Measurements from ENCODE around the gene SRR.
"Not testable (repeated sequence)": the region's sequence is repeated elsewhere in the genome, so short reads cannot be mapped to it uniquely, and the experiment has no call there.

SRR gene

DNA sequence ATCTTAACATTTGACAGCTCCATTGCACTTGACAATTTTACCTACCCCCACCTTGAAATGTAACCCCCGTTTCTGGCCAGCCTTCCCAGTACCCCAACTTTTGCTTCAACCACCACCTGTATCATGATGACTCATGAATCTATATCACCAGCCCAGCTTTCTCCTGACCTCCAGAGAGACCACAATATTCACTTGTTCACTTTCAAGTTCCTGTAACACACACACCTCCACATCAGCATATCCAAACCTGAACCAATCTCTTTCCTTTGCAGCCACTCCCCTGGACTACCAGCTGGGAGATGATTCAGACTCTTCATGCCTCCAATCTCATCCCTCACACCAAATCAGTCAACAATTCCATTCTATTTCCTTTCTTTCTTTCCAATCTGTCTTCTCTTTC lies 8.2 kb upstream of the SRR start:
- DNase-seq, result no peak

DNA sequence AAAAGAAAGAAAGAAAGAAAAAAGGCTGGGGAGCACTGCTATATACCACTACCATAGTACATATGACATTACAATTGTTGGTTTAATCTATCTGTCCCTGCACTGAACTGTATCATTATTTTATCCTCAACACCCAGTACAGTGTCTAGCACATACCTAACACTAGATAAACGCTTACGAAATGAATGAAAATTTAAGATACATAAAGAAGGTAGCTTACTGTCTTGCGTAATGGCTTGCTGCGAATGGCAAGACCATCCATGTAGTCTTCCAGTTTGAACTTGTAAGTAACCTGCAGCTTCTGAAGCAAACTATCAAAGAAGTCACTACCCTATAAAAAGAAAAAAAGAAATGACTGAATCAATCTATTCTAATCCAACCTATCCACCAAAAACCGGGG lies 6.7 kb upstream of the SRR start:
- DNase-seq, result no peak

DNA sequence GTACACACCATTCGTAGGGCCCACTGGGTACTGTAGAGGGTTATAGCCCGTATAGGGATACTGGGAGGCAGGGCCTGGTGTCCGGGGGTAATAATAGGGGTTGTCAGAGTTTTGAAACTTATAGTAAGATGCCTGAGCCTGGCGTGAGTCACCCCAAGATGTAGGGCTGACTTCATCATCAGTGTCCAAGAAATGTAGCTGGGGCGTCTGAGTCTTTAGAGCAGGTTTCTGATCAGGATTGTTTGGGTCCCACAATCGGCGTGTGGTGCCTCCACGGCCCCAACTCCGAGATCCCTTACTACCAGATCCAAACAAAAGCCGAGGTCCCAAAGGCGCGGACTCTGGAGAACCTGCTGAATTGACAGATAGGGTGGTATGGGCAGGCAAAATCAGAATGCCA lies 4.6 kb upstream of the SRR start:
- no peak for DNase-seq

DNA sequence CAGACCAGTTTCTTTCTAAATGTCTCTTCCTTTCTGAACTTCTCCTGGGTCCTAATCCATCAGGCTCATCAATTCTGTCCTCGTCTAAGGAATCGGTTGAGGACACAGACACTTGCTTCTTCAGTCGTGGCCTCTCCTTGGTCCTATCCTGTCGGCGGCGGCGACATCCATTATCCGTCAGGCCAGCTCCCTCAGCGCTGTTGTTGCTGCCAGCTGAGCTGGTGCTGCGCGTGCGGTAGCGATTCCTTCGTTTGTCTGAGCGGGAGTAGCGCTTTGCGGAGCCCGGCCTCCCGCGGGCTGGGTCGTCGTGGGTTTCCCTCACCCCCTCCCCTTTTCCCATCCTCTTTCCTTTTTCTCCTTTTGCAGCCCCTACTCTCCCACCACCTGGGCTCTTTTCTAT lies 4.0 kb upstream of the SRR start:
- no peak for DNase-seq

DNA sequence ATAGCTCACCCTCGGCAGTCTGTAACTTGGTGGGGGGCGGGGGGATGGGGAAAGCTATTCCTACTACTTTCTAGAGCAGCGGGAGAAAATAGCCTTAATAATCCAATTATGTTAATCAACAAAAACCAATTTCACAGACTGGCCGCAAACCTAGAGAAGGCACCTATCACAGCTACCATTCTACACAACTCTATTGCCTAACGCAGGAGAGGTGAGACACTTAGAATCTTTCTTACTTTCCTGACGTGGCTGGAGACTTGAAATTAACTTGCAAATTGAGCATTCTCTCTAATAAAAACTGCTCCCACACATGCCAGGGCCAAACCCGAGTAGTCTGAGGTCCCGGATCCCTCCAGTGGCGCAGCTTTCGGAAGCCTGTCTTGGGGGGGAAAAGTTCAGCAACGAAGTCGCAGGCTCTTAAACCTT lies 959 bp upstream of the SRR start:
- no peak for DNase-seq

DNA sequence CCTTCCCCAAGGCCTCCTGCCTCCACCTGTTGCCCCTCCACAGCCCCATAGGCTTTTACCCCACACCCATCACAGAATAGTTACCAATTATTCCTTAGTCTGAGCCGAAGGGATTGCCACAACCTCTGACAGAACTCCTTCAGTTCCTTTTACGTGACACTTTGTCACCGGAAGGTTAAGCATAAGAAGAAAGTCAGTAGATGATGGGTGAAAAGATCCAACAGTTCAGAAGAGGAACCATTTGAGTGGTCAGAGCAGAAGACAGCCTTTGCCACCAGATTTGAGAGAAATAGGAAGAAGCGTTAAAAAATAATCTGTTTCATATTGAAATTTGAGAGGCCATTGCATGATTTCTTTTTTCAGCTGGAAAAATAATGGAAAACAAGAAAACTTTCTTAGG lies 1.2 kb downstream of the SRR start:
- DNase-seq, result no peak

DNA sequence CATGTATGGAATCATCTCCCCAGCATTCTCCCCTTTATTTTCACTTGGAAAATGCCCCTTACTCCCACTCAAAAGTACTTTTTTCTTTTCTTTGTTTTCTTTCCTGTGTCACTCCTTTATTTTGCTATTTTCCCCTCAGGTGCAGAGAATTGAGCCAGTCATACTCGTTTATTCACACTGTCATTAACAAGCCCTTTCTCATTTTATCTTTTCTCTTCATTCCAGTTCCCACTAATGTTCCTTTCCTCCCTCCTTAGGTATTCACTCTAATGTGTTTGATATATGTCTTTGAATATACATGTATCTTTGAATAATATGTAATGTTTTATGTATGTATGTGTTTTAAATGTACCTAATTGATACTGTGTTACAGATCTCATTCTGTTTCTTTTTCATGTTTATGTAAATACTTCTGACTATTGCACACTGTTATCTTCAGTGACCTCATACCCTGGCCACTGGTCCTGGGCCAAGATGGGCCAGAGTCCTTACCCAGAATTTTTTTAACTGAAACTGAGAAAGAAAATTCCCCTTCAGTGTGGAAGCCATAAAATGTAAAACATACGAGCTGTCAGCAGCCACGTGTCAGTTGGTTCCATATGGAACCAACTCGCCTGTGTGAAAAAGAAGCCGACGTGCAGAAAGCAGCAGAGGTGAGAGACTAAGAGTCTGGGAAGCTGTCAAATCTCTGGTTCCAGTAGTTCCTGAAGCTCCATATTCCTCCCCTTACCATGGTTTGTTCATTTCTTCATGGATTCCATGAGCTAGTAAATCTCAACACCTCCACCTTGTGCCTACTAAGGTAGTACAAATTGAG lies 5.8 kb downstream of the SRR start:
- no peak for DNase-seq

DNA sequence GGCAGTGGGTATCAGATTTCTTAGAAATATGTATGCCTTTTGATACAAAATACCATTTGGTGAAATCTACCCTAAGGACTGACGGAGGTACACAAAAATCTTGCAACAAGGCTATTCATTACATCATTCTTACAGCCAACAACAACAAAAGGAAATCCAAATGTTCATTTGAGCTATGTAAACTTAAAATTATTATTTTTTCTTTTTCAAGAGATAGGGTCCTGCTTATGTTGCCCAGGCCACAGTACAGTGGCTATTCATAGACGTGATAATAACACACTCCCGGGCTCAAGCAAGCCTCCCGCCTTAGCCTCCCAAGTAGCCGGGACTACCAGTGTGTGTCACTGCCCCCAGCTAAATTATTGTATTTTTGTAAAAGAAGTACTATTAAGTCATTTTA lies 9.0 kb downstream of the SRR start:
- no peak for DNase-seq

DNA sequence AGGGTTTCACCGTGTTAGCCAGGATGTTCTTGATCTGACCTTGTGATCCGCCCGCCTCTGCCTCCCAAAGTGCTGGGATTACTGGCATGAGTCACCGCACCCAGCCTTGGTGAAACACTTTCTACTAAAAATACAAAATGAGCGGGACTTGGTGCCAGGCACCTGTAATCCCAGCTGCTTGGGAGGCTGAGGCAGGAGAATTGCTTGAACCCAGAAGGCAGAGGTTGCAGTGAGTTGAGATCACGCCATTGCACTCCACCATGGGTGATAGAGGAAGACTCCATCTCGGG lies 13.1 kb downstream of the SRR start:
- DNase-seq, result not testable (repeated sequence)

DNA sequence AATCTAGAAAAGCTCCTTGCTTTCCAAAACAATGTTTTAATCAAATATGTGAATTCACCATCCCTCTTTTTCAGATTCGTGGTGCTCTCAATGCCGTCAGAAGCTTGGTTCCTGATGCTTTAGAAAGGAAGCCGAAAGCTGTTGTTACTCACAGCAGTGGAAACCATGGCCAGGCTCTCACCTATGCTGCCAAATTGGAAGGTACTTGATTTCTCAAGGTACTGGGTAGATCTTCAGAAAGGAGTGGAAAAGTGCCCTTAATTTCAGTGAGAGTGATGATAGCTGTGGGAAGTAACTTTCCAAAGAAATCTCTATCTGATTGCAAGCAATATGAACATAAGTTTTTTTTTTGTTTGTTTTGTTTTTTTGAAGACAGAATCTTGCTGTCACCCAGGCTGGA lies 14.0 kb downstream of the SRR start:
- DNase-seq, result no peak

DNA sequence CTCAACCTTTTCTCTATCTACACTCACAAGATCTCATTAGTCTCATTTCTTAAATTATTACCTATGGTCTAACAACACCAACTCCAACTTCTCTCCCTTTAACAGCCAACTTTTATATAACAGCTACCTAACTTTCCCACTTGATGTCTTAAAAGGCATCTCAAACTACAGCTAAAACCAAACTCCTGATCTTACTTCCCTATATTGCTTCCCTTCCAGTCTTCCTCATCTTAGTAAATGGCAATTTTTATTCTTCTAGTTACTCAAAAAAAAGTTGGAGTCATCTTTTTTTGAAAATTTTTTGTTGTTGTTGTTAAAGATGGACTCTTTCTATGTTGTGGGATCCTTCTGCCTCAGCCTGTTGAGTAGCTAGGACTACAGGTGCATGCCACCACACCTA lies 15.3 kb downstream of the SRR start:
- no peak for DNase-seq

DNA sequence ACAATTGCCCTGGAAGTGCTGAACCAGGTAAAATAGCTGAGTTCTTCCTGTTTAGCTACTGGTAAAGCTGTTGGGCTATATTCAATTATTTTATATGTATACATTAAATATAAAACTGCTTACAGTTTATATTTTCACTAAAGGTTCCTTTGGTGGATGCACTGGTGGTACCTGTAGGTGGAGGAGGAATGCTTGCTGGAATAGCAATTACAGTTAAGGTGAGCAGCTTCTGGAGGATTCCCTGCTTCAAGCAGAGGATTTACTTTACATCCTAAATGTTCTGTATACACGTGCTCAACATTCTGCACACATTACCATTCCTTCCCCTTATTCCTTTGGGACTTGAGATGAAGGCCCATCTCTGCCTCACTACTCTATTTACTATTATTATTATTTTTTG lies 17.6 kb downstream of the SRR start:
- no peak for DNase-seq

DNA sequence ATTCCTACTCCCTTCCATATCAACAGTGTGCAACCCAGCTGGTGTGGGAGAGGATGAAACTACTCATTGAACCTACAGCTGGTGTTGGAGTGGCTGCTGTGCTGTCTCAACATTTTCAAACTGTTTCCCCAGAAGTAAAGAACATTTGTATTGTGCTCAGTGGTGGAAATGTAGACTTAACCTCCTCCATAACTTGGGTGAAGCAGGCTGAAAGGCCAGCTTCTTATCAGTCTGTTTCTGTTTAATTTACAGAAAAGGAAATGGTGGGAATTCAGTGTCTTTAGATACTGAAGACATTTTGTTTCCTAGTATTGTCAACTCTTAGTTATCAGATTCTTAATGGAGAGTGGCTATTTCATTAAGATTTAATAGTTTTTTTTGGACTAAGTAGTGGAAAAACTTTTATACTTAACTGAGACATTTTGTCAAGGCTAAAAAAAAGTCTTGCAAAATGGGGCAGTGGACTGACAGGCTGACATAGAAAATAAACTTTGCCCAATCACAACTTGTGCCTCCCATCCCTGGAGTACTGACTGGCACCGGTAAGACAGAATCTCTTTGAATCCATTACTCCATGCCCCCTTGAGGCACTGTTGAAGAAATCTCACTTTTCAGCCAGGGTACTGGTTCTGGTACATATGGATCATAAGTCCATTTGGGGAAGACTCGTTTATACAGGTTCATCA lies 20.0 kb downstream of the SRR start:
- DNase-seq, result no peak

DNA sequence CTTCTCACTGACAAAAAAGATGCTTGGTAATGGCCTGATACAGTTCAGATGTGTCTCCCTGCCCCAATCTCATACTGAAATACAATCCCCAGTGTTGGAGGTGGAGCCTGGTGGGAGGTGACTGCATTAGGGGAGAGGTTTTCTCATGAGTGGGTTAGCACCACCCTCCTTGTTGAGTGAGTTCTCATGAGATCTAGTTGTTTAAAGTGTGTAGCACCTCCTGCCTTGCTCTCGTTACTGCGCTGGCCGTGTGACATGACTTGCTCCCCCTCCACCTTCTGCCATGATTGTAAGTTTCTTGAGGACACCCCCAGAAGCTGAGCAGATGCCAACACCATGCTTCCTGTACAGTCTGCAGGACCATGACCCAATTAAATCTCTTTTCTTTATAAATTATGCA lies 27.6 kb downstream of the SRR start:
- DNase-seq, result no peak

DNA sequence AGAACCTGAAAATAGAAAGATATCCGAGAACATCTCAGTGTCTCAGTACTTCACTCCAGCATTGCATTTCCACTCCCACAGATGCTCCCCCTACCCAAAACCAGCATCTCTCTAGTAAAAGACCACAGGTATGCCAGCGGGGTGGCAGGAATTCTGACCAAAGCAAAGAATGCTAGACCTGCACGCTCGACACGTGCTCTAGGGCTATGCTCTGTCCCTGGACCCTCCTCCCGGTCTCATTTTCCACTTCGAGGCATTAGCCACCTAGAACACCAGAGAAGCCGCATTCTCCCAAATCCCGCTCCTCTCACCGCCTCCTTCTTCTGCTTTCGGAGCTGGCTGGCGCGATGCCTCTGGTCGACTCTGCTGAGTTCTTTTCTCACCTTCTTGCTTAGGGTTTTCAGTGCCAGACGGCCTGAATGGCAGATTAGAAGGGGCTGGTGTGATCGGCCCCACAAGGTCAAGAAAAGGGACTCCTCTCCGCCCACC lies 32.0 kb downstream of the SRR start:
- DNase-seq, result no peak

DNA sequence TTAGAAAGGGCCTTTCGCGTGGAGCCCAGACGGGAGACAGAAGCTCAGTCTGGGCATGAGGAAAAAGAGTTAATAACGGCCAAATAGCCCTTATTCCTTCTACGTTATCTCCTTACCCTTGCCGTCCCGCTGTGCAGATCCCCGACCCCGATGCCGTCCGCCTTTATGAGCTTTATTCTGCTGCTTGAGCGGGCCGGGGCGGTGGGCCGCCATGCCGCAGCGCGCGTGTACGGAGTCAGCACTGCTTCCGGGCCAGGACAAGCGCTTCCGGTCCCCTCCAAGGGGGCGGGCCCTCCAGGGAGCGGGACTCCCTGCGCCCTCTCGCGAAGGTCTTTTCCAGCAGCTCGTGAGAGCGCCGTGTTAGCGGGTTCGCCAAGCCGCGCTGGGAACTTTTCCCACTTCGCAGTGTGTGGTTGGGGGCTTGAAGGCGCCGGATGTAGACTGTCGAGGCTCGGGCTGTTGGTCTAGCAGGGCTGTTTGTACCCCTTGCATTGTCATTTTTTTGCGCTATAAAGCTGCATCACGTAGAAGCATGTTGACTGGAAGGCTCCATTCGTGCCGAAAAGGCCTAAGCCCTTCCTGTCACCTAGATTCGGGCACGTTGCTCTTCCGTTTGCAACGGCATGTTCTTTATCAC lies 32.6 kb downstream of the SRR start, which contains the start of gene TSR1:
TSS of gene TSR1 (minus strand) at position 243 of the 637 bp plus-strand sequence. CDS start at position 213, 30 bp downstream.
- DNase-seq, result peak; percentile 35

DNA sequence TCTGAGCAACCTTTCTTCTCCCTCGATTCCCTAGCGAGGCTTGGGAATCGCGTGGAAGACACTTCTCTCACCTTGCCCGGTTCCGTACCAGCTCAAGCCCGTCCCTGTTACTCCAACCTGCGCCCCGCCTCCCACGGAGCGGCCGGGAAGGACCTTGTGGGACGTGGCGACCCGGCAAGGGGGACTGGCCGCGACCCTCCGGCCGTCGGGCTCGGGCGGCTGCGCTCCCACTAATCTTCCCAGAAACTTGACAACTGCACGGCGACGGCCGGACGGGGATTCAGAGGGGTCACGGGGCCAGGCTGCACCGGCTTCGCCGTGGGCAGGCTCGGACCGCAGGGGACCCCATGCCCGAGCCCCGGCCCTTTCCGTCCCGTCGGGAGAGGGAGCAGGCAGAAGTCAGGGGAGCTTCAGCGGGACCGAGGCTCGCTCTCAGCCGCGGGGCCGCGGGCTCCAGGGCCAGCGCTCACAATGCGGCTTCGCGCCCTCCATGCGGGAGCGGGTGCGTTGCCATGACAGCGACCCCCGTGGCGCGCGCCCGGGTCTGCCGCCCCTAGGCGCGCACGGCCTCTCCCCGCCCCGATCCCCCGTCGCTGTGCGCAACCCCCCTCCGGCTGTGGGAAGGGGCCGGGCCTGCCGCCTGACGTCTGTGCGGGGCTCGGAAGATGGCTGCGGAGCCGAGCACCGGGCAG lies 33.2 kb downstream of the SRR start, which contains the start of gene SGSM2:
TSS of gene SGSM2 (plus strand) at position 650 of the 692 bp plus-strand sequence. CDS start 188 bp downstream, outside the sequence.
- DNase-seq, result peak; percentile 36

DNA sequence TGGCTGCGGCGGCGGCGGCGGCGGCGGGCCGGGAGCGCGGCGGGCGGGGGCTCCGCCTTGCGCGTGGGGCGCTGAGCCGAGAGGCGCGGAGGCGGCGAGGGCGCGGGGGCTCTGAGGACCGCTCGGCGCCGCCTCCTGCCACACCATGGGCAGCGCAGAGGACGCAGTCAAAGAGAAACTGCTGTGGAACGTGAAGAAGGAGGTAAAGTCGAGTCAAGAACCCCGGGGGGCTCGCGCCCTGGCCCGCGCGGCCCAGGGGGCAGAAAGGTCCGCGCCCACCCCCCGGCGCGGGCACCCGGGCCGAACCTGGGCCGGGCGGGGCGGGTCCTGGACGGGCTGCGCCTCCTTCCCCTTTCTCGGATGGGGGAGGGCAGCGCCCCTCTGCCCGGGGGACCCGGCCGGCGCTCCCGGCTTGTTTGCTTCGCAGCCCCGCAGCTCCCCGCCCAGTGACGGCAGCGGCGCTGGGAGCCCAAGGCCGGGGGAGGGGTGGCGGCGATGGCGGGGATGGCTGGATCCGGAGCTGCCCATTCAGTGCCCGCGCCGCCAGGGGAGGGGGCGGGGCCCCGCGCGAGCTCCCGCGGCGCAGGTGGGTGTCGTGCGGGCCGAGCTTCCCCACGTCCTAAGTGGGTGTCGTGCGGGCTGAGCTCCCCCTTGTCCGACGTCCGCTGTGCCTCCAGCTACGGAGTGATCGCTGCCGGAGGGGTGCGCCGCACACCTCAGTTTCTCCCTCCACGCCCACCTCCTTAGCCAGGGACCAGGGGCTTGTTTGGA lies 34.0 kb downstream of the SRR start:
- DNase-seq, result peak; percentile 6

DNA sequence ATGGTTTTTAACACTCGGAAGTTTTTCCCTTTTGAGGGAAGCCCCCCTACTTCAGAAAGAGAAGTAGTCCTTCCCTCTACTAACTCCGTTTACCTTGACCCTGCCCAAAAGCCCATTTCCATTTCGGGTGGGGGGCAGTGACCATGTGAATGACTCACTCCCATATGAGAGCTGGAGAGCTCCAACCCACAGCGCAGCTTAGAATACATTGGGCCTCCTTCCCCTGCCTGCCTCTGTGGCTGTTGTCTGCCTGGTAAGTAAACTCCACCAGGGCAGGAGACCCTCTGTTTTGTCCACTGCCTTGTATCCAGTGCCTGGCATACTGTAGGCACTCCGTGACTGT lies 34.5 kb downstream of the SRR start:
- DNase-seq, result no peak

DNA sequence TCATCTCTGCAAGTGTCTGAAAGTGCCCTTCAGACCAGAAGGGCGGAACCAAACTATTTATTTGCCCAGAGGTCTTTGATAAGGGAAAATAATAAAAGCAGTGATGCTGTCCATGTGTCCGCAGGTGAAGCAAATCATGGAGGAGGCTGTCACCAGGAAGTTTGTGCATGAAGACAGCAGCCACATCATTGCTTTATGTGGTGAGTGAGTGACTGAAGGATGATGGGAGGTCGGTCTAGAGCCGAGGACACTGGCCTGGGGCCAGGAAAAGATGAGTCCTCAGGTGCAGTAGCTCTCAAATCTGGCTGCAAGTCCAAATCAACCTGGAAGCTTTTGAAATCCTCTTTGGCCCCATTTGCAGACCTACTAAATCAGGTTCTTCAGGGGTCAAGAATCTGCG lies 39.7 kb downstream of the SRR start:
- peak; percentile 4 for DNase-seq

DNA sequence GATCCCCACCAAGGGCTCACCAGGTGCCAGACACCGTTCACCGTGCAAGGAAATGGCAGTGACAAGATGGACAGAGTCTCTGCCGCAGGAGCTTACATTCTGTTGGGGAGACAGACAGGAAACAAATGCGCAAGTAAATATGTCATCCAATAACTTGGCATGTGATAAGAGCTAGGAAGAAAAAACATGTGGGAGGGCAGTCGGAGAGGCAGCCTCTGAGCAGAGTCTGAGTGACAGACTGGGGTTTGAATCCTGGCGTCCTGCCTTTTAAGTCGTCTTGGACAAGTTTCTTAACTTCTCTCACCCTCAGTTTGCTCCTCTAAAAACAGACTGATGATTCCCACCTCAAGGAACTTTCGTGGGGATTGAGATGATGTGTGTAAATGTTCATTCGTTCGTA lies 40.8 kb downstream of the SRR start:
- no peak for DNase-seq

DNA sequence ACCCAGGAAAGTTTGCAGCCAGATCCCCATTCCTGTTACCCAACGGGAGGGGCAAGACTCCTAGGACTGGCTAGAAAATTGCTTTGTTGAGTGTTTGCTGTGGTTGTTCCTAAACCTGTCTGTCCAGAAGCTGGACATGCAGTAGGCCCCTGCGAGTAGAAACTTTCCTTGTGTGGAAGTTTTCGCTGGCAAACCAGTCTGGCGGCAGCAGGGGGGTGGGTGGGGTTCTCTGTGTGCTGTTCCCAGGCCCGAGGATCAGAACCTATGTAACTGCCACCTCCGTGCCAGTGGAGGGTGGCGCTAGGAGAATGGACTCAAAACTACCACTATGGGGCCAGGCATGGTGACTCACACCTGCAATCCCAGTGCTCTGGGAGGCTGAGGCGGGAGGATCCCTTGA lies 42.7 kb downstream of the SRR start:
- no peak for DNase-seq
